ENCODE measurements around the gene ZCCHC2. TPM values are rescaled to one million over a fixed set of nuclear protein-coding genes. Genes with fewer than 3 reads are reported as not detected.

The ZCCHC2 gene
- total RNA-seq, 1 donor from 2014 or later: 10.7 TPM

DNA sequence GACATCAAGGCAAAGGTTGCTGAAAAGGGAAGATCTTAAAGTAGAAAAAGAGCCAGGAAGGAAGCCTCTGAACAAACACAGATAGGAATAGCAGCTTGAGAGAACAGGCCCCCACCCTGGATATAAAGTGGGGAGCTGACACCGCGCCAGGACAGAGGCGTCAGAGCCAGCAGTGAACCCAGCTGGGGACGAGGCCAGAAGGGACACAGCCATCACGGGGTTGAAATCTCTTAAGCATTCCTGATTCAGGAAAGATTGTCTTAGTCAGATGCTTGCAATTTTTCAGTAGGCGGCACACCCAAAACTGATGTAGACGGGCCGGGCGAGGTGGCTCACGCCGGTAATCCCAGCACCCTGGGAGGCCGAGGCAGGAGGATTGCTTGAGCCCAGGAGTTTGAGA is 98.7 kb downstream of the ZCCHC2 start:
- Histone ChIP-seq H3K4me3 (ENCODE audit: low read depth, low read length) (no peak overlapping the region), H3K27me3 (ENCODE audit: control insufficient read depth, insufficient read depth, low read length) (peaks cover 2% of the 10 kb centered on the region), H3K36me3 (ENCODE audit: control insufficient read depth, insufficient read depth, low read length) (no peaks in the 10 kb centered on the region)
- DNase-seq (ENCODE audit: low read depth): no peak
- TF ChIP-seq, protein P1, sequence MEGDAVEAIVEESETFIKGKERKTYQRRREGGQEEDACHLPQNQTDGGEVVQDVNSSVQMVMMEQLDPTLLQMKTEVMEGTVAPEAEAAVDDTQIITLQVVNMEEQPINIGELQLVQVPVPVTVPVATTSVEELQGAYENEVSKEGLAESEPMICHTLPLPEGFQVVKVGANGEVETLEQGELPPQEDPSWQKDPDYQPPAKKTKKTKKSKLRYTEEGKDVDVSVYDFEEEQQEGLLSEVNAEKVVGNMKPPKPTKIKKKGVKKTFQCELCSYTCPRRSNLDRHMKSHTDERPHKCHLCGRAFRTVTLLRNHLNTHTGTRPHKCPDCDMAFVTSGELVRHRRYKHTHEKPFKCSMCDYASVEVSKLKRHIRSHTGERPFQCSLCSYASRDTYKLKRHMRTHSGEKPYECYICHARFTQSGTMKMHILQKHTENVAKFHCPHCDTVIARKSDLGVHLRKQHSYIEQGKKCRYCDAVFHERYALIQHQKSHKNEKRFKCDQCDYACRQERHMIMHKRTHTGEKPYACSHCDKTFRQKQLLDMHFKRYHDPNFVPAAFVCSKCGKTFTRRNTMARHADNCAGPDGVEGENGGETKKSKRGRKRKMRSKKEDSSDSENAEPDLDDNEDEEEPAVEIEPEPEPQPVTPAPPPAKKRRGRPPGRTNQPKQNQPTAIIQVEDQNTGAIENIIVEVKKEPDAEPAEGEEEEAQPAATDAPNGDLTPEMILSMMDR (IDR thresholded peaks at IDR 0.05; ENCODE audit: insufficient read depth, low read length, poor library complexity, severe bottlenecking): no peak

DNA sequence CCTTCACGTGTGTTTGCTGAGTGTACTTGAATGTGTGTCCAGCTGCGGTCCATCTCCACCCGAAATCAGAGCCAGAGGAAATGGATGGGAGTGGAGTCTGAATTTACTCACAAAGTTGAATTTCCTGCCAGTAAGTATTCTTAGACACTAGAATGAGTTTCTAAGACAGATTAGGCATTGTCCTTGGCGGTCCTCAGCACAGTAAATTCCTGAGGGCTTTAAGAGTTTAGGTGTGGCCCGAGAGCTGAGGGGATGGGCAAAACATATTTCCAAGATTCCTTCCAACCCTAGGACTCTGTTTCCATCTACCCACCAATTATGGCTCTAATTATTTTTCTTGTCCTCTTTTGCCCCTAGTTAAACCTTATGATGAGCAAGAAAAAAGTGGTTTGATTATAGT is 102.2 kb downstream of the ZCCHC2 start:
- H3K4me3 ChIP-seq (ENCODE audit: low read depth, low read length): no peak overlapping the region
- no peak for DNase-seq (ENCODE audit: low read depth)

More for the DNA sequence above, 102.2 kb downstream of the ZCCHC2 start:
- TF ChIP-seq, protein P1 (IDR thresholded peaks at IDR 0.05; ENCODE audit: insufficient read depth, low read length, poor library complexity, severe bottlenecking): no peak
- Histone ChIP-seq H3K36me3 (ENCODE audit: control insufficient read depth, insufficient read depth, low read length) (no peaks in the 10 kb centered on the region), H3K27me3 (ENCODE audit: control insufficient read depth, insufficient read depth, low read length) (no peaks in the 10 kb centered on the region)

Other genes with a start within 250 kb of the ZCCHC2 start
- 0.42 and 4.4 TPM in 2 replicates for gene TNFRSF11A, start 197.7 kb upstream of the ZCCHC2 start, total RNA-seq
- 4.4 and 5.2 TPM in 2 replicates for gene PHLPP1, start 192.5 kb downstream of the ZCCHC2 start, total RNA-seq

Measured in kidney epithelial cell (primary cell).